LHCN-M2 (cell line): ENCODE measurements around the gene TMEM259. TPM values are rescaled to one million over a fixed set of nuclear protein-coding genes. Genes with fewer than 3 reads are reported as not detected.
A peak's percentile ranks its signal among the peaks of the same experiment; 100 is the strongest.

Source experiments
- DNase-seq: peaks from one replicate; pipeline ENCODE4 v3.0.0-alpha.2; 2012; ENCODE audit warnings: low read depth
- polyA plus RNA-seq: library from polyadenylated mRNA; unstranded; fragments of >200 nt; gene quantifications from one replicate; pipeline ENCODE4 v1.2.1, GENCODE V29; 2012; ENCODE audit warnings: missing spikeins
- total RNA-seq: library from RNA; depleted of rRNA; stranded (reverse); fragments of >200 nt; gene quantifications from 2 replicates; pipeline ENCODE4 v1.2.3, GENCODE V29; 2014; rRNA removed

TMEM259 gene
- total RNA-seq = 154 and 176 TPM in 2 replicates
- 67.8 TPM for polyA plus RNA-seq

DNA sequence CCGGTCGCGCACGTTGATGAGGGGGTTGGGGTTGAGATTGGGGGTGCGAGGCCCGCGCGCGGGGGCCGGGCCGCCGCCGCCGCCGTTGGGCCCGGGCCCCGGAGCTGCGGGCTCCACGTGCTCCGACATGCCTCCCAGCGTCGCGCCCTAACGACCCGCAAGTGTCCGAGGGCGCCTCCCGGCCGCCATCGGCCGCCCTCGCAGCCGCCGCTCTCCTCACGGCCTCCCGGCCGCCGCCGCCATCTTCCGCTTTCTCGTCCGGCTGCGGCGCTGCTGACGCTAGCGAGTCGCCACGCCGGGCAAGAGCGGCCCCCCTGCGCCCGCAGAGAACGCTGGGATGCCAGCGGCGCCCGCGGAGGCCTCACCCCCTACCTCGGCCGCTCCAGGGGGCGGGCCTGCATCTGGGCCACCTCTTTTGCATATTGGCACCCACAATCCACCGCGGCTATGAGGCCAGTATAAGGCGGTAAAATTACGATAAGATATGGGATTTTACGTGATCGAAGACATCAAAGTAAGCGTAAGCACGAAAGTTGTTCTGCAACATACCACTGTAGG, at the start of gene TMEM259:
Gene TMEM259, minus strand, starts transcription at position 256 of the 558 bp plus-strand sequence. Its CDS starts 127 bp downstream, at position 129.
- peak; percentile 95 for DNase-seq

GRCh38 chr19:1070576-1070930, 49.6 kb upstream of the TMEM259 start:
- DNase-seq = no peak

DNA sequence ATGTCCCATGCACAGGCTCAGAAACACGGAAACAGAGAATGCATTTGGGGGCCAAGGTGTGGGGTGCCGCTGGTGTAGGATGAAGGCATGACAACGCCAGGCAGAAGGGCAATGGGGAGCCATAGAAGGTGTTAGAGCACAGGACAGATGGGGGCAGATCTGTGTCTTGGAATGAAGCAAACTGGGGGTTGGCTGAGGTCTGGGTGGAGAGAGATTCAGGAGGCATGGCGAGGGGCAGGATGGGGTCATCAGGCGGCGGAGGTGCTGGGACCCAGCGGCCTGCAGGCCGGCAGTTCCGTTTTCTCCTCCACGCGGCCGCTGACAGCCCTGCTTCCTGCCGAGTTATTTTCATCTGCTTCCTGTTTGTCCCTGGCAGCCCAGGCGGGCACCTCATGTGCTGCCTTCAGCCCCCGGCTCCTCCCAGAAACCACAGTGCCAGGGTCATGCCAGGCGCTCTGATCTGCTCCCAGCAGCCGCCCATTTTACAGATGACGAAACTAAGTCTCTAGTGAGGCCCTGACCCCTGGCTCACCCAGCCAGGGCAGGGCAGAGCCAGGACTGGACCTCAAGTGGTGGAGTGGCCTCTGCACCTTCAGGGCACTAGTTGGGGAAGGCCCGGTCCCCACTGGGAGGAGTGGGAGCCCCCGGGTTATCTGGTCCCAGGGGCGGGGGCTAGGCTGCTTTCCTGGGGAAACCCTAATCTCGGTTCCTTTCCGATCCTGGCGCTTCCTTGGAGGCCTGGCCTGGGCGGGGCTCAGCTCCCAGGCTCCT, 48.3 kb upstream of the TMEM259 start:
- no peak for DNase-seq

DNA sequence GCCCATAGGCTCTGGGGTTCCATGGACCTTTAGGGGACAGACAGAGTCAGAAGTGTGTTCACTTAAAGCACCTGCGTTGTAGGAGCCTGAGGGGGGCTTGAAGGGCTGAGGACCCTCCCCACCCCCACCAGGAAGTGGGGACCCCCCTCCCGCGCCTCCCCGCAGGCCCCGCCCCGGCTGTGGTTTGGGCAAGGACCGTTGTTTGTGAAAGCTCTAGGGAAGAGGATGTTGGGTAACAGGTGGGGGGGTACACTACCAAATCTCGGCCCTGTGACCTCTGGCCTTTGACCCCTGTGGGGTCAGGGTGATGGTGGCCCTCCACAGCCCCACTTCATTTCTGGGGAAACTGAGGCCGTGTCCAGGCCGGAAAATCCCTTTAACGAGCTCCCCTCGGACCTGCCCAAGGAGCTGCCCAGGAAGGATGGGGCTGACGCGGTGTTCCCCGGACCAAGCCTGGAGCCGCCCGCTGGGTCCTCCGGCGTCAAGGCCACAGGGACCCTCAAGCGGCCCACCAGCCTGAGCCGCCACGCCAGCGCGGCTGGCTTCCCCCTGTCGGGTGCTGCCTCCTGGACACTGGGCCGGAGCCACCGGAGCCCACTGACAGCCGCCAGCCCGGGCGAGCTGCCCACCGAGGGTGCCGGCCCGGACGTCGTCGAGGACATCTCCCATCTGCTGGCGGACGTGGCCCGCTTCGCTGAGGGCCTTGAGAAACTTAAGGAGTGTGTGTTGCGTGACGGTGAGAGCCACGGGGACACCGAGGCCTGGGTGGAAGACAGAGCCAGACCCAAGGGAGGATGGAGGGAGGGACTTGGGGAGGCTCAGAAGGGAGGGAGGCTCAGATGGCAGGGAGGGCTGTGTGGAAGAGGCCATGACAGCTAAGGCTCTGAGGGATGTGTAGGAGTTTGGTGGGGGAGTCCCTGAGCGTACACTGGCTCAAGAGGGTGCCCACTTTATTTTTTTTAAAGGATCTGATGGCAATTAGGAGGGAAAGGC, 47.4 kb upstream of the TMEM259 start:
- no peak for DNase-seq

DNA sequence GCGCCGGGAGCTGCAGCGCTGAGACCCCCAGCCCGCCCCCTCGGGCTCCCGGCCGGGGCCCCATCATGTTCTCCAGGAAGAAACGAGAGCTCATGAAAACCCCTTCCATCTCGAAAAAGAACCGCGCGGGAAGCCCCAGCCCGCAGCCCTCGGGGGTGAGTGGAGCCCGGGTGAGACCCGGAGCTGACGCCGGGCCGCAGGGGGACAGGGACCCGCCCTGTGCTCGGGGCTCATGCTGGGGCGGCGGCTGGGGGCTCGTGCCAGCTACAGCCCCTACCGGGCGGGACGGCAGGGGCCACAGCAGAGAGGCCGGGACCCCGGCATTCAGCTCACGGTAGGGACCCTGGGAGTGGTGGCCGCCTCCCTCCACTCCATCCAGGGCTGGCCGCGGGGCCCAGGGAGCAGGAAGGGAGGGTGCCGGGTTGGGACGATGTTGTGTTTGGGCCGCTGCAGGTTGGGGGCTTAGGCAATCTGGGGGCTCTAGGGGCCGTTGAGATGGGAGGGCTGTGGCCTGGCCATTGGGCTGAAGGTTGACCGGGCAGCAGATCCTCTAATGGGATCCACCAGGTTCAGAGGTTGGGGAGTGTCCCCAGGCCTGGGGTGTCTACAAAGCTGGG, 46.5 kb upstream of the TMEM259 start:
- no peak for DNase-seq

- no peak for DNase-seq
Observed at GRCh38 chr19:1066748-1067340, 45.9 kb upstream of the TMEM259 start, which contains the start of gene ARHGAP45. Gene ARHGAP45 (plus strand): TSS chr19:1067167. CDS start chr19:1067406, 239 bp downstream.

DNA sequence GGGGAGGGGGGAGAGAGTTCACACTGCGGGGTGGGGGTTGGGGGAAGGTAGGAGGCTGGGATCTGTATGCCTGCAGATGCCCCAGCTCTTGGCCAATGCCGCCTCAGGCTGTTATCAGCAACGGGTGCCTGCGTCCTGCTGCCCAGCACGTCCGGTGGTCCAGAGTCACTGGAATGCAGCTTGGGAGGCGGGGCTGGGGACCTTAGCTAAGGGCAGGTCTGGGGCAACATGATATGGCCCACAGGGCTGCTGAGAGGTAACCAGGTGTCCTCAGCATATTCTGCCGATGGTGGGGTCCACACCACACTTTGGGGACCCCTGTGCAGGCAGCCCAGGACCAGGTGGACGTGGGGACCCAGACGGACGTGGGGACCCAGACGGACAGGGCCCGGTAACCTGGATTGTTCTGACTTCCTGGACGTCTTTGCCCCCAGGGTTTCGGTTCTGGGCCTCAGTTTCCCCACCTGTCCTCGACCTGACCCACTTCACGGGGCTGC, 45.4 kb upstream of the TMEM259 start:
- DNase-seq = no peak

- no peak for DNase-seq
Observed at GRCh38 chr19:1065606-1066109, 44.7 kb upstream of the TMEM259 start.

DNA sequence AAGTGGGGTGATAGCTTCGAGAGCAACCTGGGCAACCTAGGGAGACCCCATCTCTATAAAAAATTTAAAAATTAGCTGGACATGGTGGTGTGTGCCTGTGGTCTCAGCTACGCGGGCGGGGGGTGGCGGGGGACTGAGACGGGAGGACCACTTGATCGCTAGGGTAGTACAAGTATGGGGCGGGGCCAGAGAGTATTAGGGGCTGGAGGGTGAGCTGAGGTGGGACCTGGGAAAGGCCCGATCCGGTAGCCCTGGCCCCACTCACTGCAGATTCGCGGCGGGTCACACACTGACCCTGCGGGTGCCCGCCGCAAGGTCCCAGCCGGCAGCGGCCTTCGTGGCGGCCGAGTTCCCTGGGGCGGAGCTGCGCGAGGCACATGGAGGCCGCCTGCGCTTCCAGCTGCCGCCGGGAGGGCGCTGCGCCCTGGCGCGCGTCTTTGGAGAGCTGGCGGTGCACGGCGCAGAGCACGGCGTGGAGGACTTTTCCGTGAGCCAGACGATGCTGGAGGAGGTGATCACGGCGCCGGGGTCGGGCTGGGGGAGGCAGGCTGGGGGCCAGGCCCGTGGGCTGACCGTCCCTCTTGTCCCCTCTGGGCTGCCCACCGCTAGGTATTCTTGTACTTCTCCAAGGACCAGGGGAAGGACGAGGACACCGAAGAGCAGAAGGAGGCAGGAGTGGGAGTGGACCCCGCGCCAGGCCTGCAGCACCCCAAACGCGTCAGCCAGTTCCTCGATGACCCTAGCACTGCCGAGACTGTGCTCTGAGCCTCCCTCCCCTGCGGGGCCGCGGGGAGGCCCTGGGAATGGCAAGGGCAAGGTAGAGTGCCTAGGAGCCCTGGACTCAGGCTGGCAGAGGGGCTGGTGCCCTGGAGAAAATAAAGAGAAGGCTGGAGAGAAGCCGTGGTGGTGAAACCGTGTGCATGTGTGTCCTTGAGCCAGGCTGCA, 44.0 kb upstream of the TMEM259 start:
- no peak for DNase-seq

DNA sequence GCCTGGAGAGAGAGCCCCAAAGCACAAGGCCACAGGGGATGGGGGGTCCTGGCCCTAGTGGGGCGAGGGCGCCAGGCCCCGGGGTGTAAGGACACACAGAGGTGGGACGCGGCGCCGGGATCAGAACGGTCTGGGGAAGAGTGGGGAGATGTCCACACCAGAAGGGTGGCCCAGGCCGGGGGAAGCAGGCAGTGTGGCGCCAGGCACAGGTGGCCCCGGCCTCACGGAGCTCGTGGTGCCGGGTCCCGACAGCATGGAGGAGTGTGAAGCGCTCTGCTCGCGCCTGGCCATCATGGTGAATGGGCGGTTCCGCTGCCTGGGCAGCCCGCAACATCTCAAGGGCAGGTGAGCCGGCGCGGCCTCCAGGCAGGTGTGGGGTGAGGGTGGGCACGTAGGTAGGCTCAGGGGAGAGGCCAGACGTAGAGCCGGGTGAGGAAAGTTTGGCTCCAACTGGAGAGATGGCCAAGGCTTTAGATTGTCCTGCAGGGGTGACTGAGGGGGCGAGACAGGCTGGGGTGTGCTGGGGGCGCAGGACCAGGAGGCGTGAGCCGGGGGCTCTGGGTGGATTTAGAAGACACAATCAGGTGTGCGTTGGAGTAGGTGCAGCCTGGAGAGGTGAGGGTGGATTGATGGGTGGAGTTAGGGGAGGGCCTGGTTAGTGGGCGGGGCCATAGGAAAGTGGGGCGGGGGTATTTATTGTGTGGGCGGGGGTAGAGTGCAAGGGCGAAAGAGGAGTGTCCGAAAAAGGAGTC, 43.2 kb upstream of the TMEM259 start:
- DNase-seq = no peak

GRCh38 chr19:1063030-1063908, 42.3 kb upstream of the TMEM259 start:
- DNase-seq = no peak

DNA sequence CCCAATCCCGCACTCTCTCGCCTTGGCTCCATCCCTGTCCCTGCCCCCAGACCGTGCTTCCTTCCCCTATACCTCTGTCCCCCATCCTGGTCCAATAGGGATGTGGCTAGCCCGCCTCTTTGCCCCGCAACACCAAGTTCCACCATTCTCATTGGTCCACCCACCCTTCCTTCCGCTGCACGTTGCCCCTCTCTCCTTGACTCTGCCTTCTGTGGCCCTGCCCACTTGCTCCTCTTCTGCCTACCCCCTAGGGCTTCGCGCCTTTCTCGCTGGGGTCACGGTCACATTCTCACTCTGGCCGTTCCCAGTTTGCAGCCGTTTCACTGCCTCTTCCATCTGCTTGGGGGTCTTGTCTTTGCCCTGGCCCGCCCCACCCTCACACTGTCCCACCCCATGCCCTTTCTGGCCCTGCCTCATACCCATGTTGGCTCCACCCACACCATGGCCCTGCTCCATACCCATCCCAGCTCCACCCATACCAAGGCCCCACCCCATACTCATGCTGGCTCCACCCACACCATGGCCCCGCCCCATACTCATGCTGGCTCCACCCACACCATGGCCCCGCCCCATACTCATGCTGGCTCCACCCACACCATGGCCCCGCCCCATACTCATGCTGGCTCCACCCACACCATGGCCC, 41.6 kb upstream of the TMEM259 start:
- no peak for DNase-seq

- DNase-seq = no peak
Observed at GRCh38 chr19:1061987-1062386, 41.1 kb upstream of the TMEM259 start.

DNA sequence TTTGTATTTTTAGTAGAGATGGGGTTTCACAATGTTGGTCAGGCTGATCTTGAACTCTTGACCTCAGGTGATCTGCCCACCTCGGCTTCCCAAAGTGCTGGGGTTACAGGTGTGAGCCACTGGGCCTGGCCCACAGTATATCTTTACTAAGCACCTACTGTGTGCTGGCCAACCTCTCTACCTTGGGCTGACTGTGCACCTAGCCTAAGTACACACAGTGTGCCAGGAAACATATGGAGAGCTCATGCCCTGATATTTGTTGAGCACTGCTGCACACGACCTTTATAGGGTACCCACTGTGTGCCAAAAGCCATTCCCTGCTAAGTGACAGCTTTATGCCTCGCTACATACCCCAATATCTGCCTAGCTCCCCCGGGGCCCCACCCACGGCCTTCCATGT, 39.8 kb upstream of the TMEM259 start:
- no peak for DNase-seq

DNA sequence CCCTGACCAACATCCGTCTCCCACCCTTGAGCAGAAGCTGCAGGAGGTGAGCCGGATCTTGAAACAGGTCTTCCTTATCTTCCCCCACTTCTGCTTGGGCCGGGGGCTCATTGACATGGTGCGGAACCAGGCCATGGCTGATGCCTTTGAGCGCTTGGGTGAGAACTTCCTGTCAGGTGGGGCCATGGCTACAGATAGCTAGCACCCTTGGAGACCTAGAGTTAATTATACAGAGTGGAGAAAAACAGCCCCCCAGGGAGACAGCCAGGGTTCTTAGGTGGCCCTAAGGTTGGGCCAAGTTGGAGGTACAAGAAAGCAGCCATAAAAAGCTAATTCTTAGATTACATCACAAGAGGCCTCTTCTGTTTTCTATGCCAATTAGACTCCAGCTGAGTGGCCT, 37.2 kb upstream of the TMEM259 start:
- no peak for DNase-seq

DNA sequence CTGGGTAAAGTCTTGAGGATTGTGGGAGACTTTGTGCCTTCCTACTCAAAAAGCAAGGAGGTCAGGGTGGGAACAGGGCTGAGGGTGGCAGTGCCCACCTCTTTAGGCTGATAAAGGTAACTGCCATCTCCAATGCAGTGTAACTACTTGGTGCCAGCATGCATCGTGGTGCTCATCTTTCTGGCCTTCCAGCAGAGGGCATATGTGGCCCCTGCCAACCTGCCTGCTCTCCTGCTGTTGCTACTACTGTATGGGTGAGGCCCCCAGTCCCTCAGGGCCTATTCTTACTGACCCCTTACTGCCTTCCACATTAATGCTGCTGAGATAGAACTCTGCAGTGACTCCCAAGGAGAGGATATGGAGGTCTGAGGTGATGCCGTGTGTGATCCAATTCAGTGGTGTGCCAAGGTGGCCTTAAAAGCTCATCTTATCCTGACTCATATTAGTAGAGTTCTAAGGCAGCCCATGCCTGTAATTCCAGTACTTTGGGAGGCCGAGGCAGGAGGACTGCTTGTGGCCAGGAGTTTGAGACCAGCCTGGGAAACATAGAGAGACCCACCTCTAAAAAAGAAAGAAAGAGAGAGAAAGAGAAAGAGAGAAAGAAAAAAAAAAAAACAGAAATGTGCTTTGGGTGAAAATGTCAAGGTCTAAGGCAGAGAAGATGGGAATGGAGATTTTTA, 36.4 kb upstream of the TMEM259 start:
- peak; percentile 71 for DNase-seq
